ENCODE results near the gene DGAT2L6.

DNA sequence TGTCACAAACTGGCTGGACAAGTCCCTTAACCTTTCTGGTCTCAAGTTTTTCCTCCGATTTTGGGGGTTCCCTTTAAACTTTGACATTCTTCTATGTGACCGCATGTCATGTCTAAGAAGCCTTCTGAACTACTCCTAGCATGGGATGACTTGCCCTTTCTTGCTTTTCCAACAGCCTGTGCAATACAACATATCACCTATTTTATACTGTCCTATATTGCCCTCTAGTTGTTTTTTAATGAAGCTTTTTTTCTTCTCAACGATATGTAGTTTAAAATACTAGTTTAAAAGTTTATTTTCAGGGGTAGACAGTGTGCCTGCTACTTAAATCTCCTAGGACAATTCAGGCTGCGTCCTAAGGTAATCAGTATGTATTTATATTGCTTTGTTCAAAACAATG is 45.1 kb upstream of the DGAT2L6 start:
- no peak for TF ChIP-seq POLR2A (IDR thresholded peaks at IDR 0.05)
- TF ChIP-seq, protein P1, sequence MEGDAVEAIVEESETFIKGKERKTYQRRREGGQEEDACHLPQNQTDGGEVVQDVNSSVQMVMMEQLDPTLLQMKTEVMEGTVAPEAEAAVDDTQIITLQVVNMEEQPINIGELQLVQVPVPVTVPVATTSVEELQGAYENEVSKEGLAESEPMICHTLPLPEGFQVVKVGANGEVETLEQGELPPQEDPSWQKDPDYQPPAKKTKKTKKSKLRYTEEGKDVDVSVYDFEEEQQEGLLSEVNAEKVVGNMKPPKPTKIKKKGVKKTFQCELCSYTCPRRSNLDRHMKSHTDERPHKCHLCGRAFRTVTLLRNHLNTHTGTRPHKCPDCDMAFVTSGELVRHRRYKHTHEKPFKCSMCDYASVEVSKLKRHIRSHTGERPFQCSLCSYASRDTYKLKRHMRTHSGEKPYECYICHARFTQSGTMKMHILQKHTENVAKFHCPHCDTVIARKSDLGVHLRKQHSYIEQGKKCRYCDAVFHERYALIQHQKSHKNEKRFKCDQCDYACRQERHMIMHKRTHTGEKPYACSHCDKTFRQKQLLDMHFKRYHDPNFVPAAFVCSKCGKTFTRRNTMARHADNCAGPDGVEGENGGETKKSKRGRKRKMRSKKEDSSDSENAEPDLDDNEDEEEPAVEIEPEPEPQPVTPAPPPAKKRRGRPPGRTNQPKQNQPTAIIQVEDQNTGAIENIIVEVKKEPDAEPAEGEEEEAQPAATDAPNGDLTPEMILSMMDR (IDR thresholded peaks at IDR 0.05), result no peak

All from tibial nerve (tissue), 3 donors.